Fibroblast of skin of abdomen (primary cell): ENCODE measurements around the gene SH3GL1.
"Not testable (repeated sequence)": the region's sequence is repeated elsewhere in the genome, so short reads cannot be mapped to it uniquely, and the experiment has no call there.

Experiments
- DNase-seq: peaks from one replicate; pipeline ENCODE4 v3.0.0-alpha.2; 2013

The SH3GL1 gene

DNA sequence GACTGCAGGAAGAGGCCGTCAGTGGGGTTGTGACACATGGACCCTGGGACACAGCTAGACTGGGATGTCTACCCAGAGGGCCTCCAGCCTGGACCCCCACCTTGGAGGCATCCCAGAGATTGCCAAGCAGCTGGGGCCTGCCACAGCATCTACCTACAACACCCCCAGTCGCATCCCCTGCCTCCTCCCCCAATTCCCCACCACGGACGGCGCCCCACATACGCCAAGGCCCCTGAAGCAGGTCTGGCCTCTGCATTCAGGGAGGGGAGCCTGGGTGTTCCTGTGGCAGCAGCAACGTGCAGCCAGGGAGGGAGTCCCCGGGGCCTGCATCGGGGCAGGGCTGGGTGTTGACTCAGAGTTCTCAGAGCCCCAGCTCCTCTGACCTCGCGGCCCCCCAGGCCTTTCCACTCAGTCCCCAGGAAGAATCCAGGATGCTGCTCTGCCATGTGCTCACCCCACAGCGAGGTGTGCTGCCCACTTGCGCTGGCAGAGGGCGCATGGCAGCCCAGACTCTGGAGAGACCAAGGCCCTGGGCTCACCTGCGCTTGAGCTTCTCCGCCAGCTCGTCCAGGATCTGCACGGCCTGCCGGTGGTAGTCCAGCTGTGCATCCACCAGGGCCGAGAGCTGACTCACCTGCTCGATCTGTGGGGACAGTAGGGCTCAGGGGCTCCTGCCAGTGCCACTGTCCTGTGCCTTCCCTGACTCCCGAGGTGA, 37.4 kb downstream of the SH3GL1 start:
- no peak for DNase-seq

DNA sequence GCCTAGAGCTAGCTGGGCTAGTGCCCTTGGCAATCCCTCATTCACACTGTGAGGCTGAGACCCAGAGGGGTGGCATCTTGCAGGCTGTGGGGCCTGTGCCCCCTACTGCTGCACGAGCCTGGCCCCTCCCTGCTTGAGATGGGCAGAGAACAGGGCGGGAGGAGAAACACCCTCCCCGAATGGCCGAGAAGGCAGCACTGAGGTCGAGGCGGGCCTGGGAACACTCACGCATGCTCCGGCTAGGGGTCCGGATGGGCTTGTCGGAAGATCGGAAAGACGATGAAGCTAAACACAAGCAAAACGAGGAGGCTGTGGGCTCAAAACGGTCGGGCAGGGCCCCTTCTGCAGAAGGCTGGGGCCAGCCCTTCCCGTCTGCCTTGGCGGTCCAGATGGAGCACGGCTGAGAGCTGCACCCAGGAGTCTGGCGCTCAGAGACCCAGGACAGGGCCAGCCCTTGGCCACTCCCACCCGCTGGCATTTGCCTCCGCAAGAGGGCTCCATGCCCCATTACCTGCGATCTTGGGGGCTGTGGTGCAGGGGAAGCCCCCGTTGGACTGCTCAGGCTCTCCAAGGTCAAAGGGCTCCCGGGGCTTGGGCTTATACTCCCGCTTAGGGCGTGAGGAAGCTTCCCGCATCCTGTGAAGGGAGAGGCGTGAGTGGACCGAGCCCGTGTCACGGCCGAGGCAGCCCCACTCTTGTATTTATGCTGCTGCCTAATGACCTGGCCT, 38.1 kb downstream of the SH3GL1 start:
- DNase-seq, result no peak

DNA sequence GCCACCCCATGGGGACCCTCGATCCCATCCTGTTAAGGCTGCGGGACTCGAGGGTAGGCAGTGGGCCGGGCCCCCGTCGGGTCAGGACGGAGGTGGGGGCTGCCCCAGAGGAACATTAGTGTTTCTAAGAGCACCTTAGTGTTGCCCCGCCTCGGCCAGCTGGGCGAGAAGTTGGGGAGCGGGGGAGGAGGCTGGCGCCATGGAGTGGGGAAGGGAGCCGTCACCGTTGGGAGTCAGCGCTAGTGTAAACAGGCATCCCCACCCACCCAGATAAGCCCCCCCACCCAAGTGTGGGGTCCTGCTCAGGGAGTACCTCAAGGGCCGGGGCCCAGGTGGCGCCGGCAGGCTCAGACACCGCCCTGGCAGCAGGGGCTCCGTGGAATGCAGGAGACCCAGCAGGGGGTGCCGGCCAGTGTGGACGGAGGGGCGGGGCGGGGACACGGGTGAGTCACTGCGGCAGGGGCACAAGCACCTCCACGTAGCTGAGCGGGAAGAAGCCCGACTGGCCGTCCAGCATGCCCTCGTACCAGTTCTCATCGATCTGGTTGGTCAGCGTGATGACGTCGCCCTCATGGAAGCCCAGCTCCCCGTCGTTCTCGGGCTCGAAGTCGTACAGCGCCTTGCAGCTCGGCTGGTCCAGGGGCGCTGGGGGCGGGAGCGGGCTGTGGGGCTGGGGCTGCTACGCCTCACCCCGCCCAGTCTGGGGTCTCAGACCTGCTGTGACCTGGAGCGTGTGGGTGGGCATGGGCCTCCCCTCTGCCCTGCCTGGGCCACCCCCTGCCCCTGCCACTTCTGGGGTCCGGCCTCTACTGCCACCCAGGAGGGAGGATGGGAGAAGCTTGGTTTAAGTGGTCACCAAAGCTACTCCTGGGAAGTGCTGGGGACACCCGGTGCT, 38.9 kb downstream of the SH3GL1 start:
- DNase-seq, result no peak

DNA sequence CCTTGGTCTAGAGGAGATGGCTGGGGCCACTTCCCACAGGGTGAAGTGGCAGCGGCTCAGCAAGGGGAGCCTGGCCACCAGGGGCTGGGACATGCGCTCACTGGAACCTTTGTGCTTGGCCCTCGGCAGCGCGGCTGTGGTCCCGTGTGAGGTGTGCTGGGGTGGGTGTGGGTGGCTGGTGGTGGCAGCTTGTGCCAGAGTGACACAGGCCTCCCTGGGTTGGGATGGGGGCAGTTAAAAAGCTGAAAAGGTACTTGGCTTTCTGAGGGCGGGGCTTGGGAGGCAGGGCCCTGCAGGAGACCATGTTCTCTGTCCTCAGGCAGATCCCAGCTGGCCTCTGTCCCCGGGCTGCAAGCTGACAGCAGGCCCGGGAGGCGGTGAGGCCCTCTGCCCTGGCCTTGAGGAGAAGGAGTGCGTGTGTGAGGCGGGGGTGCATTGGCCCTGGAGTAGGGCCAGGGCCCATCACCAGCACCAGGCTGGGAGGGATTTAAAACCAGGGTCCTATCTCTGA, 39.7 kb downstream of the SH3GL1 start:
- no peak for DNase-seq

DNA sequence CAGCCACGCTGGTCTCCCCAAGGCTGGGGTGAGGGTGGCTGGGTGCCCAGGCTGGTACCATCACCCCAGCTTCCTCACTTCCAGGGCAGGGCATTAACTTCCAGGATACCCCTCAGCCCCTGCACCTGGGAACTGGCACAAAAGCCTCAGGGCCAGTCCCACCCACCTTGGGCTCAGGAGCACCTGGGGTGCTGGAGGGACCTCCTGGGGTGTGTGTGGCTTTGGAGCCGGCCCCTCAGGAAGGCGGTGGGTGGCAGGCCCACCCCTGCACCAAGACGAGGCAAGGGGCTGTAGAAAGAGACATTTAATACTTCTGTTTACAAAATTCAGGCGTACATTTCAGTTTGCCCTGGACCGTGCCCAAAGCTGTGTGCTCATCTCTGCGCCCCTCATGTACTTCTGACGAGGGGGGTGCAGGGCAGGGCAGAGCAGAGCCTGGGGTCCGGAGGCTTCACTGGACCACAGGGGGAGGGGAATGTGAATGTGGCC, 40.2 kb downstream of the SH3GL1 start:
- DNase-seq, result no peak

DNA sequence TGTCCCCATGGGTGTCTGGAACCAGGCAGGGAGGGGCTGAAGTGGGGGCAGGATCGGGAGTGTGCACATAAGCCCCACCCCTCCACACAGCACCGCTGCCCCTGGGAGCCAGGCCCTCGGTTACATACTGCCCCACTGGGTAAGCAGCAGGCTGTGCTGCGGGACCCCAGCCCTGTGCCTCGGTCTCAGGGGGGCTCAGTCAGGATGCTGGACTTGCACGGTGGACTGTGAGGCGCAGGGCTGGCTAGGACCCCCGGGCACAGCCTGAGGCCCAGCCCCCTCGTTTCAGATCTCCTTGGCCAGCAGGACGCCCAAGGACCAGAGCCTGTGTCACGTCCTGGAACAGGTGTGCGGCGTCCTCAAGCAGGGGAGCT, 40.7 kb downstream of the SH3GL1 start:
- no peak for DNase-seq

DNA sequence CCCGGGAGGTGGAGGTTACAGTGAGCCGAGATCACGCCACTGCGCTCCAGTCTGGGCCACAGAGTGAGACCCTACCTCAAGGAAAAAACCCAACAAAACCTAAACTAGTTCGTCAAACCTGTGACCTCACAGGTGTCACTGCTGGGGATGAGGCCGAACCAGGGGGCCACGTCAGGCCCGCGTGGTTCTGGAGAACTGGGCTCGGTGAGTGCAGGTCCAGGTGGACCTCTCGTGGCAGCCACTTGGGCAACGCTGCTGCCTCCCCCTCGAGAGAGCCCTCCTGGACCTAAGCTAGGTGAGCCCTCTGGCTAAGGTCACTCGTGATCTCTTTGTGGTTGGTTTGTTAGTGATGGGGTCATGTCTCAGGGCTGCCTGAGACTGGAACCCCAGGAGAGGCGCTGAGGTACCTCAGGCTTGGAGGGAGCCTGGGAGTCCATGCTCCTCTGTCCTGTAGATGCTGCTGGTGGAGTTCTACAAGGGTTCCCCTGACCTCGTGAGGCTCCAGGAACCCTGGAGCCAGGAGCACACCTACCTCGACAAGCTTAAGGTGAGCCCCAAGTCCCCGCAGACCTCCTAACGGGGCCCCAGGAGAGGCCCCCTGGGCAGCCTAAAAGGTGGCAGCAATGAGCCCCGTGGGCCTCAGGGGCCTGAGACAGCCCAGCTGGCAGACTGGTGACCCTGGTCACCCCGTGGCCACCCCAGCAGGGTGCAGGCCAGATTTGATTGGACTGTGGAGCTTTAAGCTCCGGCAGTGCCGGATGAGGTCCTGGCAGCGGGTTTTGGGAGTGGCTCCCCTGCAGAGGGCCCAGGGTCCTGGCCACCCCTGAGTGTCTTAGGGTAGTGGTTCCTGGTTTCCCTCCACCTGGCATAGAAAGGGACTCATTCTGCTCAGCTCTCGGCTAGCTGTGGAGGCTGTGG, 41.4 kb downstream of the SH3GL1 start:
- no peak for DNase-seq

DNA sequence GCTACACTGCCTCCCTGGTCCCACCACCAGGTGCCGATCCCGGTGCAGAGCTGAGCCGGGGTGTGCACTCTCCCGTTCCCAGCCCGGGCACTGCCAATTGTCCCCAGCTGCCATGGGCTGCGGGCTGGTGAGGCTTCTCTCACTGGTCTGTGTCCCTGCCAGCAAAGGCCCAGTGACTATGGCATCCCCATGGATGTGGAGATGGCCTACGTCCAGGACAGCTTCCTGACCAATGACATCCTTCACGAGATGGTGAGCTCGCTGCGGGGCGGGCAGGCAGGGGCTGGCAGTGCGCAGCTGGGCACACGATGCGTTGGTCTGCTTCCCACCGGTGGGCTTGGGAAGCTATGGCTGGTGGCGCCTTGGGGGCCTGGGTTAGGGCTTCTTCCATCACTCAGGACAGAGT, 42.4 kb downstream of the SH3GL1 start:
- no peak for DNase-seq

DNA sequence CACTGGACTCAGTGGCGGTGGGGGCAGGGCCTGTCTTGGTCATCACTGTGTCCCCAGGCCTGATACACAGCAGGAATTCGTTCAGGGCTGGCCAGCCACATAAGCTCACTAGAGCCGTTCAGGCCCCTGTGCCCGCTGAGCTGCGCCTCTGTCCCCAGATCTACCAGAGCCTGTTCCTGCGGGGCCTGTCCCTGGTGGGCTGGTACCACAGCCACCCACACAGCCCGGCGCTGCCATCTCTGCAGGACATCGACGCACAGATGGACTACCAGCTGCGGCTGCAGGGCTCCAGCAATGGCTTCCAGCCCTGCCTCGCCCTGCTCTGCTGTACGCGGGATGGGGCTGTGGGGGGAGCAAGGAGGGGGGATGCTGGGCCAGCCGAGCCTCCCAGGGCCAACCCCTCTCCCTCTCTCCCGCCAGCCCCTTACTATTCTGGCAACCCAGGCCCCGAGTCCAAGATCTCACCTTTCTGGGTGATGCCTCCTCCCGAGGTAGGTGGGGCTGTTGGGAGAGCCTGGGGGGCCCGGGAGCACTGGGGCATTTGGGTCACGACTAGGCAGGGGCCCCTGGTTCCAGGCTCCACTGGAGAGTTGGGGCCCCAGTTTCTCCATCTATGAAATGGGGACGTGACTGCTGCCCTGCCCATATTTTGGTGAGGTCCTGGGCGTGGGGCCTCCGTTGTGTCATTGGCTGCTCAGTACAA, 43.1 kb downstream of the SH3GL1 start:
- DNase-seq, result no peak

DNA sequence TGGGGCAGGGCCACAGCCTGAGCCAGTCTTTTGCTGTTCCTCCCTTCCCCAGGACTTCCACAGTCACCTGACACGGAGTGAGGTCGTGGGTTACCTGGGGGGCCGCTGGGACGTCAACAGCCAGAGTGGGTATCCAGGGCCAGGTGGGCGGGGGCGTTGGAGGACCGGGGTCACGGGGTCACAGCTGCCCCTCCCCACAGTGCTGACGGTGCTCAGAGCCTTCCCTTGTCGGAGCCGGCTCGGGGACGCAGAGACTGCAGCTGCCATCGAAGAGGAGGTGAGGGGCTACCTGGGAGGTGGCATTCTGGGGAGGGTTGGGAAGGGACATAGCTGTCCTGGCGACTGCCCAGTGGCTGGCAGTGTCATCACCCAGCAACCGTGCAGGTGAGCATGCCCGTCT, 45.5 kb downstream of the SH3GL1 start:
- DNase-seq, result no peak

DNA sequence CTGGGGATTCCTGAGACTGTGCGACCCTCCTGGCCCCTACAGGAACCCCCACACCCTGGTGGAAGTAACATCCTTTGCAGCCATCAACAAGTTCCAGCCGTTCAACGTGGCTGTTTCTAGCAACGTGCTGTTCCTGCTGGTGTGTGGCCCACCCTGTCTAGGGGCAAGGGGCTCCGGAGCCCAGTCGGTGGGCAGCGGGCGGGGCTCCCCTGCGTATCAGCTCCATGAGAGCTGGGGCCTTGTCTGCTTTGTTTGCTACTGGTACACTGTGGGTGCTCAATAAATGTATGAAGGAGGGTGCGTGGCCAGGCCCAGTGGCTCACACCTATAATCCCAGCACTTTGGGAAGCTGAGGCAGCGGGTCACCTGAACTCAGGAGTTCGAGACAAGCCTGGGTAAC, 46.1 kb downstream of the SH3GL1 start:
- DNase-seq, result no peak

DNA sequence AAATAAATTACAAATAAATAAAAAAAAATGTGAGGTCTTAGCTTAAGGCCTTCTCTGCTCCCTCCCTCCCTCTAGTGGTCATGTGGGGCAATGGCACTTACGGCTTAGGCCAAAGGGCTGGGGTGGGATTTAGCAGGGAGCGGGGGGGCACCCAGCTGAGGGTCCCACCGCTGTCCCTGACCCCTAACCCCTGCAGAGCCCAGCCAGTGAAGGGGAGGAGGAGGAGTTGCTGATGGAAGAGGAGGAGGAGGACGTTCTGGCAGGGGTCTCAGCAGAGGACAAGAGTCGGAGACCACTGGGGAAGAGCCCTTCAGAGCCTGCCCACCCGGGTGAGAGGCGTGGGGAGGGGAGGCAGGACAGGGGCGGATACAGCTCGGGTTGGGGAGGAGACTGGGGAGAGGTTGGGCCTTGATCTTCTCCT, 47.6 kb downstream of the SH3GL1 start:
- peak; percentile 55 for DNase-seq

DNA sequence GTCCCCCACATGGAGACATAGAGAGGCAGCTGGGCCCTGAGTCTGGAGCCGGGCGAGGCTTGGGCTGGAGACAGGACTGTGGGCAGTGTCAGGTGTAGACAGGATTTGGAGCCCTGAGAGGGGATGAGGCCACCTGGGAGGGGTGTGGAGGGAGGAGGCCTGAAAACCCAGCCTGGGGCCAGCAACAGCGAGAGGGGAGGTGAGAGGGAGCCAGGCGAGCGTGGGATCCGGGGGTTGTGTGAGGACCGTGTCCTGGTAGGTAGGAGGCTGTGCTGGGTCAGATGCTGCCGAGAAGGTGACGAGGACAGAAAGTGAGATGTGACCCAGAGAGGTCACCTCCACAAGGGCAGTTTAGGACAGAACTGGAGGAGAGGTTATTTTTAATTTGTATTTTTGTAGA, 49.6 kb downstream of the SH3GL1 start:
- DNase-seq, result no peak

DNA sequence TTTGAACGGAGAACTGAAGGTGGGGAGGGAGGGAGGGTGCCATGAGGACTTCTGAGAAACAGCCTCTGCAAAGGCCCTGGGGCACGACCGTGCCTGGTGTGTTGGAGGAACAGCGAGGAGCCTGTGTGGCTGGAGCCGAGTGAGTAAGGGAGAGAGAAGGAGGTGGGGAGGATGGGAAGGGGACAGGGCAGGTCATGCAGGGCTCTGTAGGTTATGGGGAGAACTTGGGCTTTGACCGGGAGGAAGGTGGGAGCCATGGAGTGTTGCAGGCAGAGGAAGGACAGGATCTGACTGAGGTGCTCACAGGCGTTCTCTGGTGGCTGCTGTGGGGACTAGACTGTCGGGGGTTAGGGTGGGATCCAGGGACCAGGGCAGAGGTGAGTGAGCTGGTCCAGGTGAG, 50.2 kb downstream of the SH3GL1 start:
- DNase-seq, result no peak

DNA sequence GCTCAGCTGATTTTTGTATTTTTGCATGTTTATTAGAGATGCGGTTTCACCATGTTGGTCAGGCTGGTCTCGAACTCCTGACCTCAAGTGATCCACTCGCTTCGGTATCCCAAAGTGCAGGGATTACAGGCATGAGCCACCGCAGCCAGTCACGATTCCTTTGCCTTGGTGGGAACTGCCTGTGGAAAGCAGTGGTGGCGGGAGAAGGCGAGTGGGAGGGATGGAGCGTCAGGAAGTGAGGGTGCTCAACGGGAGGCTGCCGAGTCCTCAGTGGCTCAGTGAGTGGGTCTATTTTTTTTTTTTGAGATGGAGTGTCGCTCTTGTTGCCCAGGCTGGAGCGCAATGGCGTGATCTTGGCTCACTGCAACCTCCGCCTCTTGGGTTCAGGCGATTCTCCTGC, 51.1 kb downstream of the SH3GL1 start:
- DNase-seq, result not testable (repeated sequence)

DNA sequence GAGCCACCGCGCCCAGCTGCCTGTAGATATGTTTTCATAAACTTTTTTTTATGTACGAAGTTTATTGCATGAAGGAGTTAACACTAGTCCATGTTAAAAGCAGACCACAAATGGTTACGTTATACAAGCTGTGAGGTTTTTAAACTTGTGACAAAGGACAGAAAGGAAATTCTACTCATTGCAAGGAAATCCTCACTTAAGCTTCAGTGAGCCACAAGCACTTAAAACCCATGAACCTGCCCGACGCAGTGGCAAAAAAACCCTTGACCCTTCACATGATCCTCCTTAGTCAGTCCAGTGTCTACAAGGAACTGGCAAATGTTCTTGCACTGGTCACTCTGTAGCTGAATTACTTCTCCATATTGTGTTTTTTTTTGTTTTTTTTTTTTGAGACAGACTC, 52.8 kb downstream of the SH3GL1 start:
- DNase-seq, result no peak

DNA sequence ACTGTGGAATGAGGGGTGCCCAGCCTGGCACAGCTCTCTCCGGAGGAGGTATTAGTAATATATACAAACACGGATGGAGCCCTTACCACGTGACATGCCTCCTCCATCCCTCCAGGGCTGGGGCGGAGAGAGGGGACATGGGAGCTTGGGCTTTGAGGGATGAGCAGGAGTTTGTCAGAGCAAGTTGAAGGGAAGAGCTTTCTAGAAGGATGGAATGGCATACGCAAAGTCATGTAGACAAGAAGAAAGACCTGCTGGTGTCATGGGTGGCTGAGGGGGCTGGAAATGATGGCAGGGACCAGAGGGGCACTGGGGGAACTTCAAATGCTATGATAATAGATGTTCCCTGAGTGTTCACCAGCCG, 54.3 kb downstream of the SH3GL1 start:
- DNase-seq, result no peak

DNA sequence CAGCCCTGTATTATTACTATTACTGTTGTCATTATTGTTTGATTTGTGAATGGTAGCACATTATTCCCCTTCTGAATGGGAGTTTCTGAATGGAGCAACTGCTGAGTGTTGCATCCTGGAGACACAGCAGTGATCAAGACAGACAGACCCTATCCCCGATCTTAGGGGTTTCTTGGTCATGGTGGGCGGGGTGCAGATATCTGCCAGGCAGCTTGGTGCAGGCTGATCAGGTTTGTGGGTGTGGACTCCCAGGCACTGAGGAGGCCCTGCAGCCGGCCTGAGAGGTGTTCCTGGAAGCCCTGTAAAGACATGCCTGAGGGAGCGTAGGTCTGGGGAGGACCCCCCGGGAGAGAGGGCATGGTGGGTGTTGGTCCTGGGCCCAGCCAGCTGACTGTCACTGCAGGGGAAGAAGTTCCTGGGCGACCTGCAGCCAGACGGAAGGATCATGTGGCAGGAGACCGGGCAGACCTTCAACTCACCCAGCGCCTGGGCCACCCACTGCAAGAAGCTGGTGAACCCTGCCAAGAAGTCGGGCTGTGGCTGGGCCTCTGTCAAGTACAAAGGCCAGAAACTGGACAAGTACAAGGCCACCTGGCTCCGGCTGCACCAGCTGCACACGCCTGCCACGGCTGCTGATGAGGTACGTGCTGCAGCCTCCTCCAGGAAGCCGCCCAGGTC, 54.9 kb downstream of the SH3GL1 start:
- DNase-seq, result no peak

DNA sequence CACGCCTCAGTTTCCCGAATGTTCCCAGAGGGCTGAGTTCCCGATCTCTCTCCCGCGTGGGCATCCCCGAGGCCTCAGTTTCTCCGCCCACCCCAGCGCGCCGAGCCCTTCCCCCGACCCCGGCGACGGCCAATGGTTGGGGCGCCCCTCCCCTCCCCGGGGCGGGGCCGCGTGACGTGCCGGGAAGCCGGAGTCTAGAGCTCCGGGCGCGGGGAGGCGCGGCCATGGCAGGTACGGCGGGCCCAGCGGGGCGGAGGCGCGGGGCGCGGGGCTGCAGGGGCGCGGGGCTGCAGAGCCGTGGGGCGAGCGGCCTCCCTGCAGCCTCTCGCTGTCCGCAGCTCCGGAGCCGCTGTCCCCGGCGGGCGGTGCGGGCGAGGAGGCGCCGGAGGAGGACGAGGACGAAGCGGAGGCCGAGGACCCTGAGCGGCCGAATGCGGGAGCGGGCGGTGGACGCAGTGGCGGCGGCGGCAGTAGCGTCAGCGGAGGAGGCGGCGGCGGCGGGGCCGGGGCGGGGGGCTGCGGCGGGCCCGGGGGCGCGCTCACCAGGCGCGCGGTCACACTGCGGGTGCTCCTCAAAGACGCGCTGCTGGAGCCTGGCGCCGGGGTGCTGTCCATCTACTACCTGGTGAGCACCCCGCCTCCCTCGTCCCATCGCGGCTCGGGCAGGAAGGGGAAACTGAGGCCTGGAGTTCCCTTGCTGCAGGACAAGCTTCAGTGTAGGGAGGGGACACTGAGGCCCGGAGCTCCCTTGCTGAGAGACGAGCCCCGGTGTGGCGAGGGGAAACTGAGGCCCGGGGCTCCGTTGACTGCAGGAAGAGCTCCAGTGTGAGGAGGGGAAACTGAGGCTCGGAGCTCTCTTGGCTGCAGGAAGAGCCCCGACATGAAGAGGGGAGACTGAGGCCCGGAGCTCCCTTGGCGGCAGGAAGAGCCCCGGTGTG, 56.7 kb downstream of the SH3GL1 start, which contains the start of gene MPND:
Gene MPND, plus strand, starts transcription at position 193 of the 938 bp plus-strand sequence. Its CDS starts 32 bp downstream, at position 225.
- DNase-seq, result peak; percentile 79
